GM18867 (cell line): ENCODE results near the gene SEL1L3.
"Not testable (repeated sequence)": the region's sequence is repeated elsewhere in the genome, so short reads cannot be mapped to it uniquely, and the experiment has no call there.

ENCODE experiments used
- ATAC-seq: cut with Tn5 transposase; IDR thresholded peaks from one replicate; pipeline ENCODE4 v1.9.1; 2021; ENCODE audit warnings: mild to moderate bottlenecking, moderate library complexity; ENCODE audit not compliant: unreplicated experiment

SEL1L3 gene

GRCh38 chr4:25879991-25880651 is 17.3 kb upstream of the SEL1L3 start:
- peak; percentile 69 for ATAC-seq

DNA sequence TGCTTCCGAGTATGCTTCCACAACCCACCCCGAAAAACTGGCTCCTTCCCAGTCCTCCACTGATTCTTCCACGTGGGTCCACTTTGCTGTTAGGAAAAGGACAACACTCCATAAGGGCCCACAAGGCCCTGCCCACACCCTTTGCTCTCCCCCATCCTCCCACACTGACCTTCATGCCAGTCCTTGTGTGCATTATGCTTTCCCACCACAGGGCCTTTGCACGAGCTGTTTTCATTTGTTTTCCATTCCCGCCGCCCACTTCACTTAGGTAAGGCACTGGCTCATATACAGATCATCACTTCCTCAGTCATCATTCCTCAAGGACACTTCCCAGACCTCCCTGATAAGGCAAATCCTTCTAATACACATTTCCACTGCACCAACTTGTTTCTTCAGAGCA is 16.8 kb upstream of the SEL1L3 start:
- ATAC-seq = no peak

- ATAC-seq = no peak
Observed at GRCh38 chr4:25879091-25879584, 16.4 kb upstream of the SEL1L3 start.

- ATAC-seq = no peak
Observed at GRCh38 chr4:25878676-25879075, 15.9 kb upstream of the SEL1L3 start.

GRCh38 chr4:25875281-25875745 is 12.5 kb upstream of the SEL1L3 start:
- ATAC-seq = peak; percentile 71

- ATAC-seq = peak; percentile 40
Observed at GRCh38 chr4:25874655-25875054, 11.9 kb upstream of the SEL1L3 start.

- no peak for ATAC-seq
Observed at GRCh38 chr4:25873632-25874129, 10.9 kb upstream of the SEL1L3 start.

- no peak for ATAC-seq
Observed at GRCh38 chr4:25872851-25873631, 10.3 kb upstream of the SEL1L3 start.

DNA sequence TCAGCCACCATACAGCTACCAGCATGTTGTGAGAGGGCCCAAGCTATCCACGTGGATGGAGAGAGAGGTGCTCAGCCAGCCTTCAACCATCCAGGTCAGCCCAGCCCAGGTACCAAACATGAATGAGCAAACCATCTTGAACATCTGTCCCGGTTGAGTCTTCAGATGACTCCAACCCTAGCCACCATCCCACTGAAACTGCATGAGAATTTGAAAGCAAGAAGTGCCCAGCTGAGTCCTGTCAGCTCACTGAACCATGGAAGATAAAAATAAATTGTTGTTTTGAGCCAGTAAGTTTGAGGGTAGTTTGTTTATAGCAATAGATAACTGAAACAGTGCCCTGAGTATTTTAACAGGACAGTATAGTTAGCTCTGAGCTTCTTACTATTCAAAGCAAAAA is 7.3 kb upstream of the SEL1L3 start:
- peak; percentile 57 for ATAC-seq

DNA sequence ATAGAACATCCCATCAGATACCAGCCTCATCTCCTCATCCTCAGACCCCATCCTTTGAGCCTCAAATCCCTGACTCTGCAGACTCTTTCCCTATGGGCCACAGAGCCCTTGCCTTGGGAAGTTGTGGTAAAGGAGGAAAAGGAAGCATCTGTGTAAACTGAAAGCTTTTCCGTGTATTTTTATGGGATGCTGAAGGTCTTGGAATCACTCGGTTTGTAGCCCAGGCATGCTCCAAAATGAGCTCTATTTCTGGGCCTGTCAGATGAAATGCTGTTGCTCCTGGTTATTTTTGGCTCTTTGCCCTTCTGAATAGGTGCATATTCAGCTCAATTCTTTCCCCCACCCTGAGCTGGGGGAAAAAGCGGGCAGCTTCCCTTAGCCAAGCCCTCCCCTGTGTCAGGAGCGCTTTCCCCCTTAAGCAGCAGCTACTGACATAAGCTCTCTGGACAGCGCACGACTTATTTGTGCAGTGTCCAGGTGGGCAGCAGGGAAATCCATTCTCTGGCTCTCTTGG is 5.0 kb upstream of the SEL1L3 start:
- no peak for ATAC-seq

DNA sequence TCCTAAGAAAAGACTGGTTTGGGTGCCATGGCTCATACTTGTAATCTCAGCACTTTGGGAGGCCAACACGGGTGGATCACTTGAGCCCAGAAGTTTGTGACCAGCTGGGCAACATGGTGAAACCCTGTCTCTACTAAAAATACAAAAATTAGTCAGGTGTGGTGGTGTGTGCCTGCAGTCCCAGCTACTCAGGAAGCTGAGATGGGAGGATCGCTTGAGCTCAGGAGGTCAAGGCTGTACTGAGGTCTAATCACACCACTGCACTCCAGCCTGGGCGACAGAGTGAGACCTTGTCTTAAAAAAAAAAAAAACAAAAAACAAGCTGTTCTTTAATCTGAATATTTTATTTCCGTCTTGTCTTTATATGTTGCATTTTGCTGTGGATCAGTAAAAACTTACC is 3.6 kb upstream of the SEL1L3 start:
- not testable (repeated sequence) for ATAC-seq

DNA sequence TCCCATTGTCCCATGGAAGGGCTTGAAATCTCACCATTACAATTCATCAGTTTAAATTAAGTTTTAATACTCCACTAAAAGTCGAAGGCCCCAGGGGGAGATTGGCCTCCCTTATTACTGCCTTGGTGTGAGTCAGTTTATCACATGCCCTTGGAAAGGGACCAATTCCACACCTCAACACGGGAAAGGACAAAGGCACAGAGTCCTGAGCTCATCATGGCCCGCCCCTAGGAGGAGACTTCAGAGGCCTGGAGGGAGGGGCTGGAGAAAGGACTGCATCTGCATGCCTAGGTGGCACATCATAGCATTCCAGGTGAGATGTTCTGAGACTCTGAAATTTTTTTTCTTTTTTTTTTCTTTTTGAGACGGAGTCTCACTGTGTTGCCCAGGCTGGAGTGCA is 2.8 kb upstream of the SEL1L3 start:
- ATAC-seq = no peak

- ATAC-seq = no peak
Observed at GRCh38 chr4:25863831-25864418, 1.1 kb upstream of the SEL1L3 start.

DNA sequence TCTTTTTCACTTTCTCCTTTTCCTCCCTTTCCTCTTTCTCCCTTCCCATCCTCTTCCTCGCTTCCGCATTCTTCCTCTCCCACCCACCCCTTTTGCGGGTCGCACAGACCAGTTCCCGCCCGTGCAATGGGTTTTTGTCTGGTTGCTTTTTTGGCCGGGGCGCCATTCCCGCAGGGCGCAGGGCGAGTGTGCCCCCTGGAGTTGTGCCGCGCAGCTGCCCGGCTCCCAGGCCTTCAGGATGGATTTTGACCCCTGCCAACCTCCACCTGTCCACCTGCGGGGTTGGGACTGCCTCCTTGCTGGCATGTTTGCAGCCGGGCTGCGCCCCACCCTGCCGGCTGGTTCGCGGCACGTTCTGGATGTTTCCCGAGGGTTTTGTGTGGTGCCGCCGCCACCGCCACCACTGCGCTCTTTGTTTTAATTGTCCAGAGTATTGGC is 578 bp upstream of the SEL1L3 start:
- ATAC-seq = no peak

- peak; percentile 2 for ATAC-seq
Observed at GRCh38 chr4:25861951-25862410, 807 bp downstream of the SEL1L3 start.

- ATAC-seq = no peak
Observed at GRCh38 chr4:25861280-25861950, 1.4 kb downstream of the SEL1L3 start.

GRCh38 chr4:25860586-25861279 is 2.1 kb downstream of the SEL1L3 start:
- ATAC-seq = no peak

DNA sequence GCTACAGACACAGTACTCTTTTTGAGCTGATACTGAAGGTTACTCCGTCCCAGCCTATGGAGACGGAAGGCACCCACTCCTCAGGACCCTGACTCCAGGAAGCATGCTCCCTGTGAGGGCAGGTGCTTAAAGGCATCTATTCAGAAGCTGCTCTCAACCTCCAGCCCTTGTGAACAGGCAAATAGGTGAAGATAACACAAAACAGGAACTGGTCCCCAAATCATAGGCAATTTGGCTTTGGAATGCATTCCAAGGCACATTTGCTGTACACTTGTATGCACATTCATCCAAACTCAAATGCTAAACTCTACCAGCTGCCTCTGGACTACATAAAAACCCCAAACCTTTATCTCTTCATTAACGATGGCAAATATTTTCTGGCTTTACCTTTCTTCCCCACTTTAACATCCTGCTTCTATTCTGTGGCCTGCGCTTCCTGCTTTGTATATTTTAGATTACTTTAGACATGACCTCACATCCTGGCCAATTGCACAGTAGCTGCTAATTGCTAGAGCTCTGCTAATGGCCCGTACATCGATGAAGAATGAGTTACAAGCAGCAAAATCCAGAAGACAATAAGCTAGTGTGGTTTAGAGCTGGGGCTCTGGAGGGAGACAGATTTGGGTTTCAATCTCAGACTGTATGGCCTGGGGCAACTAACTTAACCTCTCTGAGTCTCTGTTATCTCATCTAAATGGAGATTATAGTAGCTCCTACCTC is 3.2 kb downstream of the SEL1L3 start:
- peak; percentile 43 for ATAC-seq

GRCh38 chr4:25857851-25858400 is 4.9 kb downstream of the SEL1L3 start:
- ATAC-seq = no peak
